GM12892 (cell line): ENCODE results near the gene ARNT2.

Experiments used
- DNase-seq: peaks from one replicate; pipeline ENCODE4 v3.0.0; 2011; ENCODE audit not compliant: insufficient read length
- FAIRE-seq: peaks from 2 replicates; lab custom pipeline; 2011; peaks lifted over from hg19 to GRCh38; lab: Jason Lieb, UNC
- POLR2A ChIP-seq: IDR thresholded peaks from 2 replicates; pipeline ENCODE4 v1.6.1; 2011; ENCODE audit warnings: low read depth, low read length, control low read depth
- POLR2AphosphoS5 ChIP-seq: IDR thresholded peaks from 2 replicates; pipeline ENCODE4 v1.6.1; 2011; ENCODE audit warnings: low read depth, low read length, control low read depth
- TAF1 ChIP-seq: IDR thresholded peaks from 2 replicates; pipeline ENCODE4 v1.6.1; 2011; ENCODE audit warnings: low read depth, mild to moderate bottlenecking, control low read depth, low read length, borderline replicate concordance

Gene ARNT2

GRCh38 chr15:80604583-80605575 lies 200.7 kb downstream of the ARNT2 start:
- DNase-seq (no peak), FAIRE-seq (no peak)
- TF ChIP-seq TAF1: no peak
- TF ChIP-seq POLR2AphosphoS5: no peak
- no peak for TF ChIP-seq POLR2A

GRCh38 chr15:80605591-80606150 lies 201.5 kb downstream of the ARNT2 start:
- TF ChIP-seq POLR2AphosphoS5: no peak
- TF ChIP-seq POLR2A: no peak
- no peak for TF ChIP-seq TAF1
- FAIRE-seq (no peak), DNase-seq (no peak)

DNA sequence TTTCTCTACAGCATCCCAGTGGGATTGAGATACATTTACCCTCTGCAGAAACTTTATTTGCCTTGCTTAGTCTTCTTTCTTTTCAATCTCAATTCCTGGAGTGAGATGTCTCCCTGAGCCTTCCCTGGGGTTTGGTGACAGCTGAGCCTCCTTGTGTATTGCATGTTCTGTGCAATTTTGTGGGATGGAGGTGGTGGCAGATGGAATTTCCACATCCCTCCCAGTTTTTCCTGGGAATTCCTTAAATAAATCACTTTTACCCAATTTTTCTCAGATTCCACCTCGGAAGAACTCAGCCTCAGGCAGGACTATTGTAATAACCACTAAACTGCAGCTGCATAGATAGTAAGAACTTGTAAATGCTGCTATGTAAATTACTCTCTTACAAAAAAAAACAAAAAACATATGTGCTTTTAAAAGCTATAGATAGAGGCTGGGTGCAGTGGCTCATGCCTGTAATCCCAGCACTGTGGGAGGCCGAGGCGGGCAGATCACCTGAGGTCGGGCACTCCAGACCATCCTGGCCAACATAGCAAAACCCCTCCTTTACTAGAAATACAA lies 202.4 kb downstream of the ARNT2 start:
- TF ChIP-seq POLR2AphosphoS5 (no peak), TAF1 (no peak), POLR2A (no peak)
- no peak for FAIRE-seq

DNA sequence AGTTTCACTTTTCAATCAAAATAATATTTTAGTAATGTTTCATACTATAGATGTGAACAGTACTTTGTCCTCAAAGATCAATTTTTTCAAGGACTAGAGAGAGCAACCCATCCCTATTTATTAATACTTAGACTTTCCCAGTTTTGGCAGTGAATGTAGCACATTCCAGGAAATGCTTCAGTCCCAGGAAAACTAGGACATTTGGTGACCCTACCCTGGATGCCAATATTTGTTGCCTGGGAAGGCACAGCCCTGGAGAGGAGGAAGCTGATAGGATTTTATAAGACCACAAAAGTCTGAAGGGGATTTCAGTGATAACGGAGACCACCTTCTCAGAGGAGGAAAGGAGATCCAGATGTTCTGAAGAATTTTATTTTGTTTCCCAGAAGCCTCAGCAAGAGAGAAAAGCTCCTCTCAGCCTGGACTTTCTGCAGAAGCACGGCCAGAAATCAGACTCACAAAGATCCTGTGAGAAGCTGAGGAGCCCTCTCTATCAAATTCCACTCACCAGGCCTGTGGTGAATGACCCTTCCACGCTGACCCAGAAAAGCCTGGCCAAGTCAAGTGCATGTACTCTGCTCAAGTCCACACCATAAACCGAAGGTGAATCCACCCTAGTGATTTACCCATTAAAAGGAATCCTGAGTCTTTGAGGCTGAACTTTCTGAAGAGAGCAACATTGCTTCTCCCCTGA lies 203.3 kb downstream of the ARNT2 start:
- TF ChIP-seq POLR2A (no peak), POLR2AphosphoS5 (no peak), TAF1 (no peak)
- DNase-seq (no peak), FAIRE-seq (no peak)

More for the DNA sequence above, 202.4 kb downstream of the ARNT2 start:
- DNase-seq: no peak

GRCh38 chr15:80608688-80609087 lies 204.5 kb downstream of the ARNT2 start:
- DNase-seq (no peak), FAIRE-seq (no peak)
- no peak for TF ChIP-seq TAF1
- no peak for TF ChIP-seq POLR2AphosphoS5
- TF ChIP-seq POLR2A: no peak

DNA sequence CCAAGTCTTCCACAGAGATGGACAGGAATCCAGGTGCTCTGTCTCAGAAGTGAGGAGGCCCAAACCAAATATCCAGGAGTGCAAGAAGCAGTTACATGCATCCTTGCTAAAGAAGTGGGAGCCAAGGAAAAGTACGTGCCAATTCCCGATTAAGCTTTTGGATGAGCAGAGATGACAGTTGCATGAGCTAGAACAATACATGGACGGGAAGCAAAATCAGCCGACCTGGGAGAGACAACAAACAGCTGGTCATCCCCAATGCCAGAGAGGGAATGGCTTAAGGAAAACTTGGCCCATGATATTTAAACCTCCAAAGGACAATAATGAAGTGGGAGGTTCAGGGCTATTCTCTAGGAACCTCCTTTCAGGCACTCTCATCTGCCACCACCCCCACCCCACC lies 204.9 kb downstream of the ARNT2 start:
- FAIRE-seq: no peak
- no peak for TF ChIP-seq TAF1
- TF ChIP-seq POLR2A: no peak
- no peak for TF ChIP-seq POLR2AphosphoS5
- no peak for DNase-seq

DNA sequence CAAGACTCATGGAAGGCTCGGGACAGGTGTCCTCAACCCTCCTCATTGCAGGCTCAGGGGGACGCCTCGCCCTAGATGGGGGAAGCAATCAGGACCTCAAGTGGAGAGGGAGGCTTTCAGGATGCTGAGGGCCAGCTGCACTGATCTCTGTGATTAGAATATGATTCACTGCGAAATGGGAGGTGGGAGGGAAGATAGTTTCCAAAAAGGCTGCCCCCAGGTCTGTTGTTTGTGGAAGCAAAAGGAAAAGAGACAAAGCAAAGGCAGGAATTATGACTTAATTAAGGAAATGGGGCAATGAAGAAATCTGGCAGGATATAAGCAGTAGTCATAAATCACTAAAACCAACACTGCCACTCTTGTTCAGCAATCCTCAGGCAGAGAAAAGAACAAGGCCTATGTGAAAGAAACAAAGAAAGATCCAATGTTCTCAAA lies 205.3 kb downstream of the ARNT2 start:
- FAIRE-seq (no peak), DNase-seq (no peak)
- TF ChIP-seq POLR2A (no peak), POLR2AphosphoS5 (no peak), TAF1 (no peak)

GRCh38 chr15:80611543-80612080 lies 207.4 kb downstream of the ARNT2 start:
- DNase-seq: no peak
- FAIRE-seq: no peak
- no peak for TF ChIP-seq POLR2AphosphoS5
- no peak for TF ChIP-seq POLR2A
- no peak for TF ChIP-seq TAF1

DNA sequence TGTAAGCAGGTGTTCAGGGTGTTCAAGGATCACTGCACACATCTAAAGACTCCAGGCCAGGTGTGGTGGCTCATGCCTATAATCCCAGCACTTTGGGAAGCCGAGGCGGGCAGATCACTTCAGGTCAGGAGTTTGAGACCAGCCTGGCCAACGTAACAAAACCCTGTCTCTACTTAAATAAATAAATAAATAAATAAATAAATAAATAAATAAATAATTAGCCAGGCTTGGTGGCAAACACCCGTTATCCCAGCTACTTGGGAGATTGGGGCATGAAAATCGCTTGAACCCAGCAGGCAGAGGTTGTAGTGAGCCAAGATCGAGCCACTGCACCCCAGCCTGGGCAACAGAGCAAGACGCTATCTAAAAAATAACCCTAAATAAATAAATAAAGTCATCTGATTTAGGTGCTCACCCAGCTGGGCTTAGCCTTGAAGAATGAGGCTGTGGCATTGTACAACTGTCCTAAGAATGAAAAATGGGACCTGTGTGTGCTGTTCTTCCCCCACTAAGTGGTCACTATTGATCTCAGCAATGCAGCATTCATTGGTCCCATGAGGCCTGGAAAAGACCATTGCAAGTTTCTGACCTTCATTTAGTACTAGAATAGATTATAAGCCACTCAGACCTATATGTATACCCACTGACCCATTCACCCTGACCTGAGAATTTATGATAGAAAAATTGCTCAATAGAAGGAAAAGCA lies 208.1 kb downstream of the ARNT2 start:
- DNase-seq (no peak), FAIRE-seq (no peak)
- no peak for TF ChIP-seq POLR2AphosphoS5
- no peak for TF ChIP-seq POLR2A

DNA sequence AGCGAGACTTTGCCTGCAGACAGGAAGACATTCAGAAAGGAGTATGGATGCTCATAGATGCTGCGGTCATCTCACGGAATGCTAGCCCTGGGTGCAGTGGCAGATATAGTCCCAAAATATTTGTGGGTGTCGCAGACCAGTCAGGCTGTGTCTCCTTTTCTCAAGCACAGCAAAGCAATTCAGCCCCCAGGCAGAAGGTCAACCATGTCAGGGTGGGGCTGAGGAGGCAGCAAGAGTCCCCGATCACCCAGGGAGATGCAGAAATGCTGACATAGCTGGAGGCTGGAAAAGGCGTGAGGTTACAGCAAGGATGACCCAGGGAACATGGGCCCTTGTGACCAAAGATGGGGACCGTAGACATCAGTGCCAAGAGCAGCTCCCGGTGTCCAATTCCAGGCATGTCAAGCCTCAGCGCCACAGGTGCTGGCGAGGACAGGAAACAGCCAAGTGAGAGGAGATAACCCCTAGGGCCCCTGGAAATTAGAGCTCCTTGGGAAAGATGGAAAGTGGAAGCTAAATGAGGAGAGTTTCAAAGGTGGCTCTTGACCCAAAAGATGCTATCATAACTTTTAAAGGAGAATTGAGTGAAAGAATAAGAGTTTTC lies 209.7 kb downstream of the ARNT2 start:
- TF ChIP-seq TAF1: no peak
- no peak for TF ChIP-seq POLR2AphosphoS5
- no peak for TF ChIP-seq POLR2A
- no peak for FAIRE-seq
- DNase-seq: no peak
